SK-N-SH (cell line): Measurements from ENCODE around the gene SLC22A23. TPM values are rescaled to one million over a fixed set of nuclear protein-coding genes. Genes with fewer than 3 reads are reported as not detected.

Experiments used
- CTCF ChIA-PET: fragments of 300-600, 350-600 bp; formaldehyde crosslinking; extraction: SDS; loops from one replicate; lab custom pipeline; 2021; lab: Yijun Ruan, JAX
- POLR2A ChIA-PET: fragments of 350-600 bp; sonication (Branson Sonifier 250); formaldehyde crosslinking; extraction: SDS; loops from one replicate; lab custom pipeline; 2020; ENCODE audit warnings: antibody characterized with exemption, inconsistent platforms; lab: Yijun Ruan, JAX
- DNase-seq: peaks from one replicate; pipeline ENCODE4 v3.0.0; 2012
- H2AFZ ChIP-seq: fragments of 200-600 bp; sonication (generic); 2 replicates; pipeline ENCODE4 v1.8.1; 2016; ENCODE audit warnings: antibody characterized with exemption, mild to moderate bottlenecking, low read depth
- H3F3A ChIP-seq: fragments of 200-600 bp; sonication (generic); replicated peaks from 2 replicates; pipeline ENCODE3; 2016; ENCODE audit warnings: antibody characterized with exemption, mild to moderate bottlenecking; ENCODE audit not compliant: insufficient read depth
- H3K27ac ChIP-seq, 2 experiments: fragments of 200-500 bp in 1 of 2; fragments of 200-600 bp in 1 of 2; sonication (Bioruptor generic) in 1 of 2; sonication (generic), shearing (Covaris generic) in 1 of 2; 2 replicates each; pipeline versions ENCODE4 v1.5.1 to v1.6.1; 2014 to 2016; ENCODE audit warnings: low read depth in 2 of 2, inconsistent platforms in 1 of 2, low read length in 1 of 2, mild to moderate bottlenecking in 1 of 2, mixed read lengths in 1 of 2
- H3K27me3 ChIP-seq: fragments of 200-600 bp; sonication (generic), shearing (Covaris generic); 2 replicates; pipeline ENCODE4 v1.6.1; 2016; ENCODE audit warnings: mixed run types; ENCODE audit not compliant: insufficient read depth
- H3K36me3 ChIP-seq, 2 experiments: fragments of 200-500 bp in 1 of 2; fragments of 200-600 bp in 1 of 2; sonication (Bioruptor generic) in 1 of 2; sonication (generic) in 1 of 2; replicated peaks in 1 of 2; 2 replicates each; pipeline versions ENCODE3 to v1.5.1; 2014 to 2016; ENCODE audit warnings: low read length in 1 of 2, mild to moderate bottlenecking in 1 of 2; ENCODE audit not compliant: insufficient read depth in 2 of 2, control insufficient read depth in 1 of 2
- H3K4me1 ChIP-seq, 2 experiments: fragments of 200-500 bp in 1 of 2; fragments of 200-600 bp in 1 of 2; sonication (Bioruptor generic) in 1 of 2; sonication (generic), shearing (Covaris generic) in 1 of 2; 2 replicates each; pipeline versions ENCODE4 v1.5.1 to v1.6.1; 2014 to 2016; ENCODE audit warnings: low read depth in 1 of 2, low read length in 1 of 2, mixed run types in 1 of 2; ENCODE audit not compliant: insufficient read depth in 2 of 2, control insufficient read depth in 1 of 2
- H3K4me2 ChIP-seq: fragments of 200-600 bp; sonication (generic), shearing (Covaris generic); 2 replicates; pipeline ENCODE4 v1.6.1; 2017; ENCODE audit warnings: mixed run types
- H3K4me3 ChIP-seq, 2 experiments: fragments of 200-500 bp in 1 of 2; fragments of 200-600 bp in 1 of 2; sonication (Bioruptor generic) in 1 of 2; sonication (generic), shearing (Covaris generic) in 1 of 2; 2 replicates each; pipeline versions ENCODE4 v1.5.1 to v1.8.1; 2014 to 2016; ENCODE audit warnings: low read depth in 2 of 2, inconsistent platforms in 1 of 2, low read length in 1 of 2, mild to moderate bottlenecking in 1 of 2, mixed read lengths in 1 of 2, moderate library complexity in 1 of 2
- H3K79me2 ChIP-seq: fragments of 200-600 bp; sonication (generic); 2 replicates; pipeline ENCODE4 v1.8.1; 2017; ENCODE audit warnings: mild to moderate bottlenecking; ENCODE audit not compliant: insufficient read depth
- H3K9ac ChIP-seq: fragments of 200-600 bp; sonication (generic); 2 replicates; pipeline ENCODE4 v1.6.1; 2017; ENCODE audit warnings: mixed run types
- H3K9me2 ChIP-seq: fragments of 200-600 bp; sonication (generic); 2 replicates; pipeline ENCODE4 v1.6.1; 2017; ENCODE audit warnings: mixed run types
- H3K9me3 ChIP-seq: fragments of 200-600 bp; sonication (generic); 2 replicates; pipeline ENCODE4 v1.6.1; 2017; ENCODE audit warnings: mixed run types, mild to moderate bottlenecking, moderate library complexity
- H4K20me1 ChIP-seq: fragments of 200-600 bp; sonication (generic); 2 replicates; pipeline ENCODE4 v1.6.1; 2017; ENCODE audit warnings: mild to moderate bottlenecking, mixed run types; ENCODE audit not compliant: insufficient read depth
- CHD2 ChIP-seq: fragments of 150-350 bp; IDR thresholded peaks from 2 replicates; pipeline ENCODE4 v1.6.1; 2018; ENCODE audit warnings: low read length; ENCODE audit not compliant: partially characterized antibody
- EP300 ChIP-seq, 2 experiments: IDR thresholded peaks; 2 replicates each; pipeline versions ENCODE4 v1.4.0 to v1.6.1; 2012; ENCODE audit warnings: borderline replicate concordance in 1 of 2, low read depth in 1 of 2, low read length in 1 of 2
- FOXJ3 ChIP-seq: sonication (generic); formaldehyde crosslinking; IDR thresholded peaks from 2 replicates; pipeline ENCODE4 v1.5.1; 2020; ENCODE audit warnings: mild to moderate bottlenecking, missing genetic modification reagents
- FOXM1 ChIP-seq: IDR thresholded peaks from 2 replicates; pipeline ENCODE4 v1.4.0; 2012; ENCODE audit warnings: low read depth, mild to moderate bottlenecking
- GABPA ChIP-seq: IDR thresholded peaks from 2 replicates; pipeline ENCODE4 v1.4.0; 2012; ENCODE audit warnings: low read depth, mild to moderate bottlenecking
- MXI1 ChIP-seq: IDR thresholded peaks from 2 replicates; pipeline ENCODE4 v1.6.1; 2012; ENCODE audit warnings: mild to moderate bottlenecking, low read depth, low read length, improper control_type of control experiment
- NRF1 ChIP-seq: IDR thresholded peaks from 2 replicates; pipeline ENCODE4 v1.6.1; 2012; ENCODE audit warnings: low read depth, mild to moderate bottlenecking, low read length
- RAD21 ChIP-seq: IDR thresholded peaks from 2 replicates; pipeline ENCODE4 v1.6.1; 2012; ENCODE audit warnings: mild to moderate bottlenecking, low read length
- RCOR1 ChIP-seq: fragments of 150-350 bp; IDR thresholded peaks from 2 replicates; pipeline ENCODE4 v1.6.1; 2017; ENCODE audit warnings: antibody characterized with exemption, low read length
- RFX5 ChIP-seq: IDR thresholded peaks from 2 replicates; pipeline ENCODE4 v1.6.1; 2012; ENCODE audit warnings: mild to moderate bottlenecking, improper control_type of control experiment, low read length
- RXRA ChIP-seq: IDR thresholded peaks from 2 replicates; pipeline ENCODE4 v1.4.0; 2012; ENCODE audit warnings: low read depth, mild to moderate bottlenecking, borderline replicate concordance
- SMC3 ChIP-seq: IDR thresholded peaks from 2 replicates; pipeline ENCODE4 v1.6.1; 2012; ENCODE audit warnings: low read depth, low read length, improper control_type of control experiment
- TCF12 ChIP-seq: IDR thresholded peaks from 2 replicates; pipeline ENCODE4 v1.4.0; 2012
- WGBS: methylation state at CpG from one replicate; pipeline ENCODE4 v1.1.6; 2017; ENCODE audit warnings: low lambda C conversion rate; 5-methylcytosine and 5-hydroxymethylcytosine counted together
- polyA plus RNA-seq, 3 experiments: library from polyadenylated mRNA; depleted of rRNA; stranded (reverse); fragments of >200 nt; gene quantifications; 2 replicates each; pipeline ENCODE4 v1.2.3, GENCODE V29; 2012
- TF ChIP-seq, protein P1 (sequence below): IDR thresholded peaks from 2 replicates; pipeline ENCODE4 v1.4.0; 2012; ENCODE audit warnings: low read depth
- TF ChIP-seq, protein P2 (sequence below): IDR thresholded peaks from 2 replicates; pipeline ENCODE4 v1.4.0; 2012; ENCODE audit warnings: low read depth, borderline replicate concordance
- TF ChIP-seq, protein P3 (sequence below): IDR thresholded peaks from 2 replicates; pipeline ENCODE4 v1.4.0; 2012; ENCODE audit warnings: low read depth, borderline replicate concordance
- TF ChIP-seq, protein P4 (sequence below): fragments of 150-350 bp; IDR thresholded peaks from 2 replicates; pipeline ENCODE4 v1.6.1; 2017; ENCODE audit warnings: antibody characterized with exemption, low read length, low read depth, borderline replicate concordance
- TF ChIP-seq, protein P5 (sequence below): fragments of 150-350 bp; IDR thresholded peaks from 2 replicates; pipeline ENCODE4 v1.6.1; 2016; ENCODE audit warnings: mild to moderate bottlenecking, low read depth, low read length

Gene SLC22A23
- polyA plus RNA-seq, 1 of the 3 experiments (the other 2 are of a cell fraction), result not detected

DNA sequence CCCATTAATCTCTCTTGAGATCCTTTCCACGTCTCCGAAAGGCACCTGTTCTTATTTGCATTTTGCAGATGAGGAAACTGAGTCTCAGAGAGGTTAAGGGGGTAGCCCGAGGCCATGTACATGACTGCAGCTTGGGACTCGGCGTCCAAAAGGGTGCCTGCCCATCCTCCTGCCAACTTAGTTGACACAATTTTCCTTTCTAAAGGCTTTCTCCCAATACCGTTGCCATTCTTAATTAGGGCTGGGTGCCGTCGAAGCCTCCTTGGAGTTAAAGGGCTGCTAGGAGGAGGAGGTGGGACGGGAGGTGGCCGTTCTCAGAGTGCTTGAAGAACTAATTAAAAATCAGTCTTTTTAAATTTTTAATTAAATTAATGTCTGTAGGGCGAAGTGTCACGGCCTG is 198.6 kb downstream of the SLC22A23 start:
- Histone ChIP-seq H3K27ac (no peak overlapping the region), H3K9me2 (no peaks in the 10 kb centered on the region), H3F3A (no peaks in the 10 kb centered on the region), H3K27me3 (no peaks in the 10 kb centered on the region; the same call in 1 of the 2 replicates), H3K79me2 (peaks cover 41% of the 10 kb centered on the region), H3K4me1 (peaks cover 6 to 22% of the 10 kb centered on the region in 2 experiments; a peak in 1 of 4 replicates), H3K36me3 (peaks cover 0 to 5% of the 10 kb centered on the region in 2 experiments), H2AFZ (peak overlapping the region; percentile 73; the same call in 1 of the 2 replicates), H3K4me2 (peak overlapping the region; percentile 92; the same call in 1 of the 2 replicates), H4K20me1 (peaks cover 19% of the 10 kb centered on the region), H3K4me3 (peak overlapping the region; percentile 75 to 88), H3K9ac (no peak overlapping the region), H3K9me3 (no peaks in the 10 kb centered on the region)
- POLR2A ChIA-PET, result interaction anchor here (0.6 to 3.0 kb wide), 3 partner anchors 28 to 763 kb away, joined by 3 to 21 read pairs (median 7); a partner anchor contains a TSS
- no peak for TF ChIP-seq GABPA
- TF ChIP-seq, protein P1, sequence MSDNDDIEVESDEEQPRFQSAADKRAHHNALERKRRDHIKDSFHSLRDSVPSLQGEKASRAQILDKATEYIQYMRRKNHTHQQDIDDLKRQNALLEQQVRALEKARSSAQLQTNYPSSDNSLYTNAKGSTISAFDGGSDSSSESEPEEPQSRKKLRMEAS, result no peak
- no peak for TF ChIP-seq RFX5
- TF ChIP-seq, protein P2, sequence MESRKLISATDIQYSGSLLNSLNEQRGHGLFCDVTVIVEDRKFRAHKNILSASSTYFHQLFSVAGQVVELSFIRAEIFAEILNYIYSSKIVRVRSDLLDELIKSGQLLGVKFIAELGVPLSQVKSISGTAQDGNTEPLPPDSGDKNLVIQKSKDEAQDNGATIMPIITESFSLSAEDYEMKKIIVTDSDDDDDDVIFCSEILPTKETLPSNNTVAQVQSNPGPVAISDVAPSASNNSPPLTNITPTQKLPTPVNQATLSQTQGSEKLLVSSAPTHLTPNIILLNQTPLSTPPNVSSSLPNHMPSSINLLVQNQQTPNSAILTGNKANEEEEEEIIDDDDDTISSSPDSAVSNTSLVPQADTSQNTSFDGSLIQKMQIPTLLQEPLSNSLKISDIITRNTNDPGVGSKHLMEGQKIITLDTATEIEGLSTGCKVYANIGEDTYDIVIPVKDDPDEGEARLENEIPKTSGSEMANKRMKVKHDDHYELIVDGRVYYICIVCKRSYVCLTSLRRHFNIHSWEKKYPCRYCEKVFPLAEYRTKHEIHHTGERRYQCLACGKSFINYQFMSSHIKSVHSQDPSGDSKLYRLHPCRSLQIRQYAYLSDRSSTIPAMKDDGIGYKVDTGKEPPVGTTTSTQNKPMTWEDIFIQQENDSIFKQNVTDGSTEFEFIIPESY, result no peak
- TF ChIP-seq, protein P3, sequence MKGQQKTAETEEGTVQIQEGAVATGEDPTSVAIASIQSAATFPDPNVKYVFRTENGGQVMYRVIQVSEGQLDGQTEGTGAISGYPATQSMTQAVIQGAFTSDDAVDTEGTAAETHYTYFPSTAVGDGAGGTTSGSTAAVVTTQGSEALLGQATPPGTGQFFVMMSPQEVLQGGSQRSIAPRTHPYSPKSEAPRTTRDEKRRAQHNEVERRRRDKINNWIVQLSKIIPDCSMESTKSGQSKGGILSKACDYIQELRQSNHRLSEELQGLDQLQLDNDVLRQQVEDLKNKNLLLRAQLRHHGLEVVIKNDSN, result no peak
- TF ChIP-seq FOXJ3 (CRISPR knock-in tag), result no peak
- TF ChIP-seq CHD2, result no peak
- TF ChIP-seq SMC3, result no peak
- TF ChIP-seq TCF12, result no peak
- TF ChIP-seq NRF1, result no peak
- TF ChIP-seq, protein P4, sequence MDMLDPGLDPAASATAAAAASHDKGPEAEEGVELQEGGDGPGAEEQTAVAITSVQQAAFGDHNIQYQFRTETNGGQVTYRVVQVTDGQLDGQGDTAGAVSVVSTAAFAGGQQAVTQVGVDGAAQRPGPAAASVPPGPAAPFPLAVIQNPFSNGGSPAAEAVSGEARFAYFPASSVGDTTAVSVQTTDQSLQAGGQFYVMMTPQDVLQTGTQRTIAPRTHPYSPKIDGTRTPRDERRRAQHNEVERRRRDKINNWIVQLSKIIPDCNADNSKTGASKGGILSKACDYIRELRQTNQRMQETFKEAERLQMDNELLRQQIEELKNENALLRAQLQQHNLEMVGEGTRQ, result no peak
- no peak for TF ChIP-seq MXI1
- TF ChIP-seq FOXM1, result no peak
- TF ChIP-seq RXRA, result no peak
- no peak for TF ChIP-seq EP300 (IDR thresholded peaks at IDR 0.05; ENCODE audit: borderline replicate concordance in 1 of 2, low read depth in 1 of 2, low read length in 1 of 2)
- TF ChIP-seq RCOR1, result no peak
- TF ChIP-seq RAD21, result no peak
- TF ChIP-seq, protein P5, sequence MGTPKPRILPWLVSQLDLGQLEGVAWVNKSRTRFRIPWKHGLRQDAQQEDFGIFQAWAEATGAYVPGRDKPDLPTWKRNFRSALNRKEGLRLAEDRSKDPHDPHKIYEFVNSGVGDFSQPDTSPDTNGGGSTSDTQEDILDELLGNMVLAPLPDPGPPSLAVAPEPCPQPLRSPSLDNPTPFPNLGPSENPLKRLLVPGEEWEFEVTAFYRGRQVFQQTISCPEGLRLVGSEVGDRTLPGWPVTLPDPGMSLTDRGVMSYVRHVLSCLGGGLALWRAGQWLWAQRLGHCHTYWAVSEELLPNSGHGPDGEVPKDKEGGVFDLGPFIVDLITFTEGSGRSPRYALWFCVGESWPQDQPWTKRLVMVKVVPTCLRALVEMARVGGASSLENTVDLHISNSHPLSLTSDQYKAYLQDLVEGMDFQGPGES, result no peak
- CTCF ChIA-PET, result interaction anchor here (1.8 to 7.5 kb wide), 2 partner anchors 9 to 20 kb away, joined by 4 to 48 read pairs; no protein-coding TSS in a partner anchor
- WGBS, result 59% methylated on average over 12 of the region's 12 CpGs
- DNase-seq, result no peak
